B cell (primary cell): ENCODE measurements around the gene FTL.

ENCODE experiments used
- EZH2 ChIP-seq: IDR thresholded peaks from 2 replicates; pipeline ENCODE4 v1.6.1; 2012; ENCODE audit warnings: borderline replicate concordance, low read depth, mild to moderate bottlenecking, moderate library complexity, low read length; ENCODE audit not compliant: insufficient read depth, poor library complexity, severe bottlenecking
- TF ChIP-seq, protein P1 (sequence below): fragments of 200-600 bp; IDR thresholded peaks from one replicate; pipeline ENCODE4 v1.8.0; 2022; ENCODE audit warnings: antibody characterized with exemption, mild to moderate bottlenecking

DNA sequence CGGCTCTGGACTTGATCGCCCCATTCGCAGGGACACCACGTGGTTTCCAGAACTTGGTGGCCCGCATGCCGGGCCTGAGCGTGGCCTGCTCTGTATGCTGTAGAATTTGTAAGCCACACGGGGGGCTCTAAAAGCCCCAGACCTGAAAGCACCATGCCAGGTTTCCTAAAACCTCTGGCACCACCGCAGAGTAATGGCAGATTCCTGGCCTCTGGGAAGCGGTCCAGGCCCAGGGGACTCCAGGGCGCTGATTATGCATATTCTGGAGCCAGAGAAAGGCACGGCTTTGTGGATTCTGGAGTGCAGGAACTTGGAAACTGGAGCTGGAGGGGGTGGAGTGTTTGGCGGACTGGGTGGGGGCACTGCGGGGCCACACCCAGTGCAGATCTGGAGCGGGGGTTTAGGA, 3.7 kb downstream of the FTL start:
- TF ChIP-seq, protein P1, sequence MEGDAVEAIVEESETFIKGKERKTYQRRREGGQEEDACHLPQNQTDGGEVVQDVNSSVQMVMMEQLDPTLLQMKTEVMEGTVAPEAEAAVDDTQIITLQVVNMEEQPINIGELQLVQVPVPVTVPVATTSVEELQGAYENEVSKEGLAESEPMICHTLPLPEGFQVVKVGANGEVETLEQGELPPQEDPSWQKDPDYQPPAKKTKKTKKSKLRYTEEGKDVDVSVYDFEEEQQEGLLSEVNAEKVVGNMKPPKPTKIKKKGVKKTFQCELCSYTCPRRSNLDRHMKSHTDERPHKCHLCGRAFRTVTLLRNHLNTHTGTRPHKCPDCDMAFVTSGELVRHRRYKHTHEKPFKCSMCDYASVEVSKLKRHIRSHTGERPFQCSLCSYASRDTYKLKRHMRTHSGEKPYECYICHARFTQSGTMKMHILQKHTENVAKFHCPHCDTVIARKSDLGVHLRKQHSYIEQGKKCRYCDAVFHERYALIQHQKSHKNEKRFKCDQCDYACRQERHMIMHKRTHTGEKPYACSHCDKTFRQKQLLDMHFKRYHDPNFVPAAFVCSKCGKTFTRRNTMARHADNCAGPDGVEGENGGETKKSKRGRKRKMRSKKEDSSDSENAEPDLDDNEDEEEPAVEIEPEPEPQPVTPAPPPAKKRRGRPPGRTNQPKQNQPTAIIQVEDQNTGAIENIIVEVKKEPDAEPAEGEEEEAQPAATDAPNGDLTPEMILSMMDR: no peak
- TF ChIP-seq EZH2: no peak
